IMR-90 (cell line): ENCODE data around the gene ITFG1. TPM values are rescaled to one million over a fixed set of nuclear protein-coding genes. Genes with fewer than 3 reads are reported as not detected.

Experiments
- ATAC-seq: fragments of 200-7000 bp; cut with Tn5 transposase; 2 replicates; pipeline ENCODE4 v1.9.1; 2020; ENCODE audit warnings: low read depth, mild to moderate bottlenecking, moderate library complexity
- BruUV-seq: library from RNA; stranded (reverse); fragments of 400-500 nt; replicated peaks from 2 replicates; lab custom pipeline; 2021; lab: Mats Ljungman, UMichigan
- CTCF ChIA-PET: fragments of 300-600 bp; formaldehyde crosslinking; extraction: SDS; loops from one replicate; lab custom pipeline; 2021; ENCODE audit warnings: antibody characterized with exemption; lab: Yijun Ruan, JAX
- POLR2A ChIA-PET: fragments of 300-600 bp; sonication (Branson Sonifier 250); formaldehyde crosslinking; loops from one replicate; lab custom pipeline; 2022; ENCODE audit warnings: antibody characterized with exemption; ENCODE audit not compliant: unreplicated experiment; lab: Charles Lee
- DNase-seq: peaks from one replicate; pipeline ENCODE4 v3.0.0; 2013
- H2AFZ ChIP-seq: replicated peaks from 2 replicates; pipeline ENCODE3; 2013; ENCODE audit warnings: low read length, mild to moderate bottlenecking; ENCODE audit not compliant: poor library complexity
- H2AK5ac ChIP-seq: 2 replicates; pipeline ENCODE4 v1.6.1; 2013; ENCODE audit warnings: low read depth, low read length, inconsistent platforms
- H2AK9ac ChIP-seq: replicated peaks from 2 replicates; pipeline ENCODE3; 2013; ENCODE audit warnings: mild to moderate bottlenecking, low read depth, low read length, moderate library complexity; ENCODE audit not compliant: poor library complexity
- H2BK120ac ChIP-seq: 2 replicates; pipeline ENCODE4 v1.6.1; 2013; ENCODE audit warnings: low read depth, low read length, inconsistent platforms
- H2BK15ac ChIP-seq: 3 replicates; pipeline ENCODE4 v1.6.1; 2013; ENCODE audit warnings: low read depth, low read length, inconsistent platforms
- H2BK20ac ChIP-seq: 2 replicates; pipeline ENCODE4 v1.6.1; 2013; ENCODE audit warnings: low read depth, mild to moderate bottlenecking, inconsistent platforms, low read length, moderate library complexity
- H2BK5ac ChIP-seq: 2 replicates; pipeline ENCODE4 v1.6.1; 2013; ENCODE audit warnings: mild to moderate bottlenecking, low read depth, low read length, inconsistent platforms; ENCODE audit not compliant: poor library complexity, severe bottlenecking
- H3K14ac ChIP-seq: replicated peaks from 2 replicates; pipeline ENCODE4 v1.6.1; 2013; ENCODE audit warnings: low read depth, low read length, inconsistent platforms
- H3K18ac ChIP-seq: 2 replicates; pipeline ENCODE4 v1.6.1; 2013; ENCODE audit warnings: low read depth, low read length, control low read depth
- H3K23ac ChIP-seq: 2 replicates; pipeline ENCODE4 v1.6.1; 2013; ENCODE audit warnings: low read depth, low read length, inconsistent platforms
- H3K27ac ChIP-seq: 2 replicates; pipeline ENCODE4 v1.5.1; 2013; ENCODE audit warnings: mild to moderate bottlenecking, control low read depth, low read length; ENCODE audit not compliant: insufficient read depth
- H3K27me3 ChIP-seq: 2 replicates; pipeline ENCODE4 v1.6.1; 2013; ENCODE audit warnings: low read length; ENCODE audit not compliant: control insufficient read depth, insufficient read depth
- H3K36me3 ChIP-seq: 2 replicates; pipeline ENCODE4 v1.6.1; 2013; ENCODE audit warnings: low read length, mixed read lengths; ENCODE audit not compliant: control insufficient read depth, insufficient read depth
- H3K4ac ChIP-seq: 2 replicates; pipeline ENCODE4 v1.6.1; 2013; ENCODE audit warnings: low read depth, low read length, inconsistent platforms
- H3K4me1 ChIP-seq: 2 replicates; pipeline ENCODE4 v1.6.1; 2013; ENCODE audit warnings: low read length, mixed read lengths; ENCODE audit not compliant: control insufficient read depth, insufficient read depth
- H3K4me2 ChIP-seq: 2 replicates; pipeline ENCODE4 v1.6.1; 2013; ENCODE audit warnings: low read depth, mild to moderate bottlenecking, control low read depth, low read length, moderate library complexity
- H3K4me3 ChIP-seq: 2 replicates; pipeline ENCODE4 v1.5.1; 2013; ENCODE audit warnings: low read depth, mild to moderate bottlenecking, control low read depth, low read length, moderate library complexity; ENCODE audit not compliant: insufficient read depth
- H3K56ac ChIP-seq: 2 replicates; pipeline ENCODE4 v1.6.1; 2013; ENCODE audit warnings: low read length, inconsistent platforms; ENCODE audit not compliant: insufficient read depth; ENCODE audit errors: extremely low read depth
- H3K79me1 ChIP-seq, 2 experiments: 2 replicates each; pipeline ENCODE4 v1.6.1; 2013; ENCODE audit warnings: low read length in 2 of 2, inconsistent platforms in 1 of 2, low read depth in 1 of 2
- H3K9ac ChIP-seq: 2 replicates; pipeline ENCODE4 v1.6.1; 2013; ENCODE audit warnings: low read depth, low read length, control low read depth
- H3K9me1 ChIP-seq: 2 replicates; pipeline ENCODE4 v1.6.1; 2013; ENCODE audit warnings: low read length, inconsistent platforms; ENCODE audit not compliant: insufficient read depth
- H3K9me3 ChIP-seq: 2 replicates; pipeline ENCODE4 v1.6.1; 2013; ENCODE audit warnings: low read length; ENCODE audit not compliant: control insufficient read depth, insufficient read depth
- H4K20me1 ChIP-seq: 2 replicates; pipeline ENCODE4 v1.6.1; 2013; ENCODE audit warnings: low read length, inconsistent platforms; ENCODE audit not compliant: insufficient read depth
- H4K5ac ChIP-seq: 2 replicates; pipeline ENCODE4 v1.6.1; 2013; ENCODE audit warnings: mild to moderate bottlenecking, low read depth, low read length, control low read depth
- H4K8ac ChIP-seq, 2 experiments: 2 replicates each; pipeline ENCODE4 v1.6.1; 2013; ENCODE audit warnings: low read depth in 2 of 2, low read length in 2 of 2, control low read depth in 1 of 2, inconsistent platforms in 1 of 2
- H4K91ac ChIP-seq: 2 replicates; pipeline ENCODE4 v1.6.1; 2013; ENCODE audit warnings: low read depth, low read length, inconsistent platforms; ENCODE audit not compliant: insufficient read depth
- BHLHE40 ChIP-seq: fragments of 150-350 bp; IDR thresholded peaks from 2 replicates; pipeline ENCODE4 v1.6.1; 2016; ENCODE audit warnings: mild to moderate bottlenecking, low read depth, low read length
- CEBPB ChIP-seq: IDR thresholded peaks from 2 replicates; pipeline ENCODE4 v1.6.1; 2012; ENCODE audit warnings: low read depth, low read length, improper control_type of control experiment
- dilution Hi-C: fragments of 300-500 bp; cut with HindIII; formaldehyde crosslinking; loops from one replicate; pipeline ENCODE4 v1.14.3; 2018; ENCODE audit warnings: low sequenced_read_pairs; ENCODE audit not compliant: unreplicated experiment
- in situ Hi-C: fragments of 300-500 bp; cut with MboI; formaldehyde crosslinking; loops from 3 replicates; pipeline ENCODE4 v1.14.3; 2019; ENCODE audit warnings: low sequenced_read_pairs, inconsistent platforms, mixed read lengths
- intact Hi-C: fragments of 100-400 bp; cut with micrococcal nuclease; formaldehyde crosslinking; loops from 2 replicates; pipeline ENCODE4 v1.10.0; 2022
- polyA plus RNA-seq, 3 experiments: library from polyadenylated mRNA; depleted of rRNA; stranded (reverse); fragments of >200 nt; gene quantifications; 2 replicates each; pipeline ENCODE4 v1.2.3, GENCODE V29; 2012; ENCODE audit warnings: low replicate concordance in 1 of 3
- total RNA-seq: library from RNA; depleted of rRNA; stranded (reverse); fragments of >200 nt; gene quantifications from 2 replicates; pipeline ENCODE4 v1.2.3, GENCODE V29; 2012

The ITFG1 gene
- total and polyA plus RNA-seq, 2 of the 4 experiments (the other 2 are of a cell fraction), result 54.3 to 60.4 TPM

DNA sequence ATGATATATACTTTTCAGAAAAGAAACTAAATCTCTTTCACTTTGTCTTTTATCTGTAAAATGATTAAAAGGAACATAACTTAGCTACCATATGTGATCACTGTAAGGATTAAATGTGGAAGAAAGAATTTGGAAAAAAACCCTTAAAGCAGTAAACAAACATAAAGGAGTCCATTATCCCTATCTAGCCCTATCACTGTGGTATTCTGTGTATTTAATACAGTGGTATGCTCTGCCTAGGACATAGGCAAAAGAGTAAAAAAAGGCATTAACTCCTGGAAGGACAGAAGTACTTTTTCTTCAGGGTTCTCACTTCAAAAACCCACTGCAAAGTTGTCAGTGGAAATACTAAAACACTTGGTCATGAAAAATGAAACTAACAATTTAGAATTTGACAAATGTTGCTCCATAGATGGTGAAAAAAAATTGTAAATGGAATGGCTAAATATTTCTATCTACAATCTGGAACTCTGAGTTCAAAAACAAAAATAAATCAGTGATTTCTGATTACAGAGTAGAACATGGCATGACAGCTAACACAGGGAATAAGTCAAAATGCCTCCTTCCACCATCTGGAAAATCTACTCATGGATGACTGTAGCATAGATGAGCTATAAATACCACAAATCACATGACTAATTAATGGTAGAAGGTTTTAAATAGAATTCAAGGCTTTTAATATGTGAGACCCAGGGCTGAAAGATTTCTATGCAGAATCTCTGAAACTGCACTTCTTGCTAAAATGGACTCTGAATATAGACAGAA lies 140.1 kb downstream of the ITFG1 start:
- Histone ChIP-seq H4K5ac (no peak overlapping the region), H4K91ac (no peak overlapping the region), H2AK9ac (no peak overlapping the region), H2BK120ac (no peak overlapping the region), H3K9ac (no peak overlapping the region), H3K4ac (no peak overlapping the region), H3K4me2 (peak overlapping the region; percentile 38; the same call in 1 of the 2 replicates), H2BK20ac (no peak overlapping the region), H3K27me3 (no peaks in the 10 kb centered on the region), H2AK5ac (no peak overlapping the region), H2BK5ac (no peak overlapping the region), H3K14ac (no peak overlapping the region), H3K27ac (no peak overlapping the region), H2BK15ac (no peak overlapping the region), H3K79me1 (peaks cover 0 to 3% of the 10 kb centered on the region in 2 experiments; a peak in 1 of 4 replicates), H4K20me1 (no peaks in the 10 kb centered on the region), H3K4me3 (no peak overlapping the region), H3K4me1 (no peaks in the 10 kb centered on the region), H3K23ac (no peak overlapping the region), H3K9me3 (no peaks in the 10 kb centered on the region), H3K9me1 (peaks cover 2% of the 10 kb centered on the region; the same call in 1 of the 2 replicates), H2AFZ (no peak overlapping the region), H4K8ac (no peak overlapping the region), H3K18ac (no peak overlapping the region), H3K56ac (no peak overlapping the region), H3K36me3 (no peaks in the 10 kb centered on the region)
- CTCF ChIA-PET, result no interaction called here
- DNase-seq (peak; percentile 65), ATAC-seq (peak; percentile 73)
- no TSS peak for BruUV-seq
- TF ChIP-seq BHLHE40 (no peak), CEBPB (no peak)
- dilution Hi-C loops (no loop called here), intact Hi-C loops (no loop called here), in situ Hi-C loops (no loop called here)
- POLR2A ChIA-PET, result no interaction called here
